OCI-LY1 (cell line): ENCODE results near the gene SOCS1.

Source experiments
- H2AFZ ChIP-seq: fragments of 200-600 bp; sonication (generic), shearing (Covaris generic); 2 replicates; pipeline ENCODE4 v1.6.0; 2014; ENCODE audit warnings: antibody characterized with exemption, mild to moderate bottlenecking, low read length
- H3F3A ChIP-seq: fragments of 200-600 bp; sonication (generic), shearing (Covaris generic); 2 replicates; pipeline ENCODE4 v1.6.0; 2014; ENCODE audit warnings: mild to moderate bottlenecking, antibody characterized with exemption, low read length, moderate library complexity; ENCODE audit not compliant: insufficient read depth
- H3K27ac ChIP-seq: fragments of 200-600 bp; sonication (generic); 2 replicates; pipeline ENCODE4 v1.5.1; 2014; ENCODE audit warnings: low read length, mixed run types, mild to moderate bottlenecking, low read depth; ENCODE audit not compliant: poor library complexity, severe bottlenecking
- H3K27me3 ChIP-seq: fragments of 200-600 bp; sonication (generic); 2 replicates; pipeline ENCODE4 v1.6.0; 2014; ENCODE audit warnings: antibody characterized with exemption, mild to moderate bottlenecking, low read length, moderate library complexity; ENCODE audit not compliant: insufficient read depth
- H3K36me3 ChIP-seq: fragments of 200-600 bp; sonication (generic); 2 replicates; pipeline ENCODE4 v1.6.1; 2014; ENCODE audit warnings: mild to moderate bottlenecking, antibody characterized with exemption, low read length, moderate library complexity, mixed read lengths; ENCODE audit not compliant: insufficient read depth
- H3K4me1 ChIP-seq: fragments of 200-600 bp; sonication (generic); 2 replicates; pipeline ENCODE4 v1.5.1; 2014; ENCODE audit warnings: mild to moderate bottlenecking, low read length, moderate library complexity; ENCODE audit not compliant: insufficient read depth, severe bottlenecking
- H3K4me2 ChIP-seq: fragments of 200-600 bp; sonication (generic), shearing (Covaris generic); 2 replicates; pipeline ENCODE4 v1.6.1; 2014; ENCODE audit warnings: low read length
- H3K4me3 ChIP-seq: fragments of 200-600 bp; sonication (generic); 2 replicates; pipeline ENCODE4 v1.5.1; 2014; ENCODE audit warnings: low read length, low read depth, mild to moderate bottlenecking, mixed read lengths; ENCODE audit not compliant: poor library complexity, severe bottlenecking
- H3K79me2 ChIP-seq: fragments of 200-600 bp; shearing (Covaris generic); 2 replicates; pipeline ENCODE4 v1.6.1; 2016; ENCODE audit warnings: mixed run types, low read length, mixed read lengths; ENCODE audit not compliant: insufficient read depth
- H3K9ac ChIP-seq: fragments of 200-600 bp; sonication (generic), shearing (Covaris generic); 2 replicates; pipeline ENCODE4 v1.6.1; 2014; ENCODE audit warnings: mild to moderate bottlenecking, low read length, mixed read lengths
- H3K9me2 ChIP-seq: fragments of 200-600 bp; sonication (generic), shearing (Covaris generic); 2 replicates; pipeline ENCODE4 v1.6.1; 2014; ENCODE audit warnings: low read depth, mild to moderate bottlenecking, low read length, mixed read lengths
- H3K9me3 ChIP-seq: fragments of 200-600 bp; shearing (Covaris generic); 2 replicates; pipeline ENCODE4 v1.6.1; 2014; ENCODE audit warnings: low read length, mixed read lengths
- H4K20me1 ChIP-seq: fragments of 200-600 bp; sonication (generic), shearing (Covaris generic); 2 replicates; pipeline ENCODE4 v1.6.0; 2016; ENCODE audit warnings: mild to moderate bottlenecking, low read length; ENCODE audit not compliant: insufficient read depth
- CTCF ChIP-seq: fragments of 200-600 bp; sonication (generic), shearing (Covaris generic); IDR thresholded peaks from 2 replicates; pipeline ENCODE4 v1.5.1; 2017; ENCODE audit warnings: mild to moderate bottlenecking, antibody characterized with exemption, low read length, moderate library complexity, mixed read lengths
- EZH2 ChIP-seq: fragments of 200-600 bp; sonication (generic), shearing (Covaris generic); IDR thresholded peaks from 2 replicates; pipeline ENCODE4 v1.8.0; 2017; ENCODE audit warnings: borderline replicate concordance, mixed run types, mild to moderate bottlenecking, antibody characterized with exemption, low read length, moderate library complexity, mixed read lengths

The SOCS1 gene

DNA sequence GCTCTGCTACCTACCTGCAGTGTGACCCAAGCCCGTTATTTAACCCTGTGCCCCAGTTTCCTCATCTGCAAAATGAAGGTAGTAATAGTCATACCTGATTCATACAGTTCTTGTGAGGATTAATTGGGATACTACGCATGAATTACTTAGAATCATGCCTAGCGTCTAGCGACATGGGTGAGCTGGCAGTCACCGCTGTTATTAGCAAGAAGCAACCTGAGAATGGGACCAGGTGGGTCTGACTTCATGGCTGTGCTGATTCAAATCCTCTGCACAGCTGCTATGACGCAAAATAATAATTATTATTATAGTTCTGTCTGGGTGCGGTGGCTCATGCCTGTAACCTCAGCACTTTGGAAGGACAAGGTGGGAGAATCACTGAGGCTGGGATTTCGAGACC is 7.9 kb downstream of the SOCS1 start:
- H2AFZ ChIP-seq, result no peak overlapping the region
- H3K9ac ChIP-seq, result no peak overlapping the region
- H3K79me2 ChIP-seq, result no peaks in the 10 kb centered on the region
- no peaks in the 10 kb centered on the region for H3K9me3 ChIP-seq
- H3K27ac ChIP-seq, result no peak overlapping the region
- H3K36me3 ChIP-seq, result peaks cover 15% of the 10 kb centered on the region
- peaks cover 49% of the 10 kb centered on the region for H3K4me1 ChIP-seq
- TF ChIP-seq CTCF, result no peak
- TF ChIP-seq EZH2, result no peak
- H3K4me3 ChIP-seq, result no peak overlapping the region
- no peaks in the 10 kb centered on the region; the same call in 1 of the 2 replicates for H3F3A ChIP-seq
- H3K27me3 ChIP-seq, result no peaks in the 10 kb centered on the region
- no peaks in the 10 kb centered on the region for H3K9me2 ChIP-seq
- no peak overlapping the region; the same call in 1 of the 2 replicates for H3K4me2 ChIP-seq
- no peaks in the 10 kb centered on the region for H4K20me1 ChIP-seq

- H3K4me2 ChIP-seq, result no peak overlapping the region
- H3K9ac ChIP-seq, result no peak overlapping the region
- H3K4me1 ChIP-seq, result peaks cover 30% of the 10 kb centered on the region
- no peak overlapping the region for H2AFZ ChIP-seq
- no peaks in the 10 kb centered on the region for H3K9me3 ChIP-seq
- H3K79me2 ChIP-seq, result no peaks in the 10 kb centered on the region
- H3K9me2 ChIP-seq, result no peaks in the 10 kb centered on the region
- no peak overlapping the region for H3K27ac ChIP-seq
- no peak for TF ChIP-seq CTCF
- no peak for TF ChIP-seq EZH2
- no peaks in the 10 kb centered on the region; the same call in 1 of the 2 replicates for H3F3A ChIP-seq
- H3K27me3 ChIP-seq, result no peaks in the 10 kb centered on the region
- no peaks in the 10 kb centered on the region for H4K20me1 ChIP-seq
- H3K4me3 ChIP-seq, result no peak overlapping the region
- H3K36me3 ChIP-seq, result no peaks in the 10 kb centered on the region; the same call in 1 of the 2 replicates
Observed at GRCh38 chr16:11245988-11246387, 10.0 kb downstream of the SOCS1 start.

- H2AFZ ChIP-seq, result no peak overlapping the region
- no peaks in the 10 kb centered on the region for H3K27me3 ChIP-seq
- no peak for TF ChIP-seq EZH2
- TF ChIP-seq CTCF, result no peak
- no peak overlapping the region for H3K27ac ChIP-seq
- no peaks in the 10 kb centered on the region for H4K20me1 ChIP-seq
- H3K79me2 ChIP-seq, result no peaks in the 10 kb centered on the region
- H3K4me1 ChIP-seq, result peaks cover 25% of the 10 kb centered on the region
- H3K9me2 ChIP-seq, result no peaks in the 10 kb centered on the region
- H3K9ac ChIP-seq, result no peak overlapping the region
- no peaks in the 10 kb centered on the region for H3F3A ChIP-seq
- no peak overlapping the region for H3K4me2 ChIP-seq
- H3K9me3 ChIP-seq, result no peaks in the 10 kb centered on the region
- no peak overlapping the region for H3K4me3 ChIP-seq
- no peaks in the 10 kb centered on the region; the same call in 1 of the 2 replicates for H3K36me3 ChIP-seq
Observed at GRCh38 chr16:11245222-11245737, 10.7 kb downstream of the SOCS1 start.
